Measurements from ENCODE around the gene COPE.

DNA sequence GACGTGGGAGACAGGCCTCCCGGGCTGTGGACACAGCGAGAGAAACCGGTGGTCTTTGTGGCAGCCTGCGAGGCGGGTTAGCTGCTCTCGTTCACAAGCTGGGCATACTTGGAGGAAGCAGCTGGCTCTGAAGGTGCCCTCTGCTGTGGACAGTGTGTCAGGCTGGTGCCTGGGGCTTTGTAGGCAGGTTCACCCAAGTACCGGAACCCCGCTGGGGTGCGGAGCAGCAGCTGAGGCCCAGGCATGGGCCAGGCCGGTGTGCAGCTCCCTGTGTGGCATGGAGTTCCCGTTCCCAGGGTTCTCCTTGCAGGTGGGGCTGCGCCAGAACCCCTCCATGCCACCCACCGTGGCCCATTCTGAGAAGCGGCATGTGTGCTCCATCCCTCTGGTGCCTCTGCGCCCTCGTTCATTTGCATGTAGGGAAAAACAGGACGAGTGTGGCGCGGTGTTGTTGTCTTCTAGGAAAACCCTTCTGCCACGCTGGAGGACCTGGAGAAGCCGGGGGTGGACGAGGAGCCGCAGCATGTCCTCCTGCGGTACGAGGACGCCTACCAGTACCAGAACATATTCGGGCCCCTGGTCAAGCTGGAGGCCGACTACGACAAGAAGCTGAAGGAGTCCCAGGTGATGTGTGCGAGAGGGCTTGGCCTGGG, 67.4 kb downstream of the COPE start:
- TF ChIP-seq TAF1 (IDR thresholded peaks at IDR 0.05; ENCODE audit: borderline replicate concordance, insufficient read depth, low read length) (no peak), POLR2AphosphoS5 (IDR thresholded peaks at IDR 0.05; ENCODE audit: low read depth, low read length) (no peak), FOXP2 (optimal IDR thresholded peaks at IDR 0.05; ENCODE audit: borderline replicate concordance, extremely low read depth, extremely low read length, insufficient read depth) (no peak), SIN3A (IDR thresholded peaks at IDR 0.05; ENCODE audit: borderline replicate concordance, insufficient read depth, low read length) (no peak)
- TF ChIP-seq, protein P1, sequence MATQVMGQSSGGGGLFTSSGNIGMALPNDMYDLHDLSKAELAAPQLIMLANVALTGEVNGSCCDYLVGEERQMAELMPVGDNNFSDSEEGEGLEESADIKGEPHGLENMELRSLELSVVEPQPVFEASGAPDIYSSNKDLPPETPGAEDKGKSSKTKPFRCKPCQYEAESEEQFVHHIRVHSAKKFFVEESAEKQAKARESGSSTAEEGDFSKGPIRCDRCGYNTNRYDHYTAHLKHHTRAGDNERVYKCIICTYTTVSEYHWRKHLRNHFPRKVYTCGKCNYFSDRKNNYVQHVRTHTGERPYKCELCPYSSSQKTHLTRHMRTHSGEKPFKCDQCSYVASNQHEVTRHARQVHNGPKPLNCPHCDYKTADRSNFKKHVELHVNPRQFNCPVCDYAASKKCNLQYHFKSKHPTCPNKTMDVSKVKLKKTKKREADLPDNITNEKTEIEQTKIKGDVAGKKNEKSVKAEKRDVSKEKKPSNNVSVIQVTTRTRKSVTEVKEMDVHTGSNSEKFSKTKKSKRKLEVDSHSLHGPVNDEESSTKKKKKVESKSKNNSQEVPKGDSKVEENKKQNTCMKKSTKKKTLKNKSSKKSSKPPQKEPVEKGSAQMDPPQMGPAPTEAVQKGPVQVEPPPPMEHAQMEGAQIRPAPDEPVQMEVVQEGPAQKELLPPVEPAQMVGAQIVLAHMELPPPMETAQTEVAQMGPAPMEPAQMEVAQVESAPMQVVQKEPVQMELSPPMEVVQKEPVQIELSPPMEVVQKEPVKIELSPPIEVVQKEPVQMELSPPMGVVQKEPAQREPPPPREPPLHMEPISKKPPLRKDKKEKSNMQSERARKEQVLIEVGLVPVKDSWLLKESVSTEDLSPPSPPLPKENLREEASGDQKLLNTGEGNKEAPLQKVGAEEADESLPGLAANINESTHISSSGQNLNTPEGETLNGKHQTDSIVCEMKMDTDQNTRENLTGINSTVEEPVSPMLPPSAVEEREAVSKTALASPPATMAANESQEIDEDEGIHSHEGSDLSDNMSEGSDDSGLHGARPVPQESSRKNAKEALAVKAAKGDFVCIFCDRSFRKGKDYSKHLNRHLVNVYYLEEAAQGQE (IDR thresholded peaks at IDR 0.05; ENCODE audit: insufficient read depth in 1 of 2, low read depth in 2 of 2, low read length in 2 of 2), result no peak
